ENCODE measurements around the gene RBBP5.

- no peak for TF ChIP-seq CREB1 (IDR thresholded peaks at IDR 0.05; ENCODE audit: low read depth)
- peak; percentile 78 for TF ChIP-seq REST (IDR thresholded peaks at IDR 0.05; ENCODE audit: low read depth)
- TF ChIP-seq EGR1 (IDR thresholded peaks at IDR 0.05): no peak
- no peak for TF ChIP-seq FOXM1 (IDR thresholded peaks at IDR 0.05; ENCODE audit: borderline replicate concordance, low read depth)
- TF ChIP-seq TAF1 (IDR thresholded peaks at IDR 0.05; ENCODE audit: low read depth): no peak
- no peak for TF ChIP-seq EP300 (IDR thresholded peaks at IDR 0.05; ENCODE audit: borderline replicate concordance)
- no peak for TF ChIP-seq TEAD4 (IDR thresholded peaks at IDR 0.05)
- TF ChIP-seq CEBPB (IDR thresholded peaks at IDR 0.05): no peak
- TF ChIP-seq TCF12 (IDR thresholded peaks at IDR 0.05; ENCODE audit: low read depth): no peak
- no peak for TF ChIP-seq ZBTB7A (IDR thresholded peaks at IDR 0.05; ENCODE audit: low read depth)
- no peak for TF ChIP-seq MAX (IDR thresholded peaks at IDR 0.05)
- no peak for TF ChIP-seq RAD21 (IDR thresholded peaks at IDR 0.05; ENCODE audit: low read depth)
- TF ChIP-seq USF1 (IDR thresholded peaks at IDR 0.05): no peak
- no peak for TF ChIP-seq NFIC (IDR thresholded peaks at IDR 0.05)
Observed at GRCh38 chr1:205044741-205045140, 77.0 kb downstream of the RBBP5 start.
